DMS79 (cell line): ENCODE measurements around the gene IKBIP.
"Not testable (repeated sequence)": the region's sequence is repeated elsewhere in the genome, so short reads cannot be mapped to it uniquely, and the experiment has no call there.

ENCODE experiments used
- DNase-seq: peaks from one replicate; lab custom pipeline; 2025; lab: John Stamatoyannopoulos, UW

IKBIP gene

GRCh38 chr12:98576795-98577194 is 67.8 kb downstream of the IKBIP start:
- DNase-seq, result not testable (repeated sequence)

GRCh38 chr12:98575013-98575412 is 69.6 kb downstream of the IKBIP start:
- DNase-seq, result no peak
